PC-3 (cell line): Measurements from ENCODE around the gene FBXO38. TPM values are rescaled to one million over a fixed set of nuclear protein-coding genes. Genes with fewer than 3 reads are reported as not detected.

Experiments
- ATAC-seq: fragments of 200-7000 bp; cut with Tn5 transposase; 2 replicates; pipeline ENCODE4 v1.9.1; 2020; ENCODE audit warnings: mild to moderate bottlenecking, moderate library complexity
- BruUV-seq: library from RNA; stranded (reverse); fragments of 400-500 nt; replicated peaks from 2 replicates; lab custom pipeline; 2021; lab: Mats Ljungman, UMichigan
- CTCF ChIA-PET: fragments of 300-600 bp; sonication (Branson Sonifier 250); formaldehyde crosslinking; loops from one replicate; lab custom pipeline; 2022; ENCODE audit warnings: antibody characterized with exemption; lab: Charles Lee
- POLR2A ChIA-PET: fragments of 300-600 bp; sonication (Branson Sonifier 250); formaldehyde crosslinking; loops from one replicate; lab custom pipeline; 2022; ENCODE audit warnings: antibody characterized with exemption; ENCODE audit not compliant: unreplicated experiment; lab: Charles Lee
- DNase-seq: peaks from one replicate; pipeline ENCODE4 v3.0.0-alpha.2; 2015
- H2AFZ ChIP-seq: fragments of 300-600 bp; sonication (generic); 2 replicates; pipeline ENCODE4 v1.6.0; 2016; ENCODE audit warnings: antibody characterized with exemption, low read length
- H3F3A ChIP-seq: fragments of 300-600 bp; sonication (generic); one replicate; pipeline ENCODE4 v1.6.0; 2017; ENCODE audit warnings: antibody characterized with exemption, low read length, control low read depth, mild to moderate bottlenecking; ENCODE audit not compliant: unreplicated experiment
- H3K27ac ChIP-seq: fragments of 300-600 bp; sonication (generic); 2 replicates; pipeline ENCODE4 v1.5.1; 2016; ENCODE audit warnings: mild to moderate bottlenecking, low read length
- H3K27me3 ChIP-seq: fragments of 300-600 bp; sonication (generic); 2 replicates; pipeline ENCODE4 v1.6.1; 2016; ENCODE audit warnings: low read length, mixed read lengths
- H3K36me3 ChIP-seq: fragments of 300-600 bp; sonication (generic); 2 replicates; pipeline ENCODE4 v1.6.1; 2016; ENCODE audit warnings: low read depth, mixed run types, low read length, mixed read lengths
- H3K4me1 ChIP-seq: fragments of 300-600 bp; sonication (generic); 2 replicates; pipeline ENCODE4 v1.5.1; 2016; ENCODE audit warnings: low read length; ENCODE audit not compliant: insufficient read depth
- H3K4me2 ChIP-seq: fragments of 300-600 bp; sonication (generic); 2 replicates; pipeline ENCODE4 v1.6.0; 2016; ENCODE audit warnings: low read length
- H3K4me3 ChIP-seq: fragments of 300-600 bp; sonication (generic); 2 replicates; pipeline ENCODE4 v1.5.1; 2016; ENCODE audit warnings: mild to moderate bottlenecking, low read length, mixed read lengths
- H3K79me2 ChIP-seq: fragments of 300-600 bp; sonication (generic); 2 replicates; pipeline ENCODE4 v1.6.1; 2017; ENCODE audit warnings: low read length, mixed read lengths
- H3K9ac ChIP-seq: fragments of 300-600 bp; sonication (generic); 2 replicates; pipeline ENCODE4 v1.6.0; 2016; ENCODE audit warnings: mild to moderate bottlenecking, low read length
- H3K9me2 ChIP-seq: fragments of 300-600 bp; sonication (generic); replicated peaks from 2 replicates; pipeline ENCODE4 v1.6.1; 2016; ENCODE audit warnings: mixed run types, low read length, mixed read lengths
- H3K9me3 ChIP-seq: fragments of 300-600 bp; sonication (generic); 2 replicates; pipeline ENCODE4 v1.6.1; 2016; ENCODE audit warnings: low read length, mixed read lengths
- H4K20me1 ChIP-seq: fragments of 300-600 bp; sonication (generic); 2 replicates; pipeline ENCODE4 v1.6.1; 2016; ENCODE audit warnings: low read length, mixed read lengths
- EZH2 ChIP-seq: fragments of 300-600 bp; sonication (generic); IDR thresholded peaks from one replicate; pipeline ENCODE4 v1.6.1; 2017; ENCODE audit warnings: antibody characterized with exemption, mild to moderate bottlenecking, low read length; ENCODE audit not compliant: unreplicated experiment
- EZH2phosphoT487 ChIP-seq: fragments of 300-600 bp; sonication (generic); IDR thresholded peaks from 2 replicates; pipeline ENCODE4 v1.6.1; 2018; ENCODE audit warnings: mild to moderate bottlenecking, antibody characterized with exemption, low read length, borderline replicate concordance
- intact Hi-C: fragments of 100-400 bp; cut with micrococcal nuclease; formaldehyde crosslinking; loops from 2 replicates; pipeline ENCODE4 v1.9.0; 2023
- total RNA-seq: library from RNA; depleted of rRNA; stranded (reverse); fragments of >200 nt; gene quantifications from 2 replicates; pipeline ENCODE4 v1.2.3, GENCODE V29; 2014
- TF ChIP-seq, protein P1 (sequence below): fragments of 300-600 bp; sonication (generic); conservative IDR thresholded peaks from 2 replicates; pipeline ENCODE4 v1.5.1; 2017; ENCODE audit warnings: antibody characterized with exemption, low read depth, mild to moderate bottlenecking, low read length

FBXO38 gene
- total RNA-seq, 1 experiment from 2014 or later = 42.7 TPM

DNA sequence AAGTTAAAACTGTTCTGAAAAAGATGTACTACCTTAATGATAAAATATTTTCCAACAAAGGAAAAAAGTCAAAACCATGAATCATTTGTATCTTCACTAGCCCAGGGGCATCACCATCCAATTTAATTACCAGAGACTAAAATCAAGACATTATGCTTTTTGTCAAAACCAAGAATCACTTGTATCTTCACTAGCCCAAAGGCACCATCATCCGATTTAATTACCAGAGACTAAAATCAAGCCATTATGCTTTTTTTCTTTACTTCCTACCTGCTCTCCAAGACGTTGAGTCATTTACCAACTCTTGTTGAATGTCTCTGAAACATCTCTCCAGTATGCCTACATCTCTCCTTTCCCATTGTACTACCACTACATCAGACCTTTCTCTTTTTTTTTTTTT is 37.9 kb downstream of the FBXO38 start:
- ATAC-seq (no peak), DNase-seq (no peak)
- no peak overlapping the region for H3K9ac ChIP-seq
- no peaks in the 10 kb centered on the region for H4K20me1 ChIP-seq
- no peak overlapping the region for H3K4me3 ChIP-seq
- POLR2A ChIA-PET = no interaction called here
- H3K79me2 ChIP-seq = no peaks in the 10 kb centered on the region
- H3K27ac ChIP-seq = no peak overlapping the region
- no TSS peak for BruUV-seq
- intact Hi-C loops = no loop called here
- H3K4me1 ChIP-seq = 0 out of 2 replicates have a peak, but pooled peaks cover 4% of the 10 kb centered on the region
- H3K36me3 ChIP-seq = peaks cover 68% of the 10 kb centered on the region
- CTCF ChIA-PET = interaction anchor here (0.7 kb wide), 1 partner anchor 47 kb away, joined by 6 read pairs; no protein-coding TSS in a partner anchor
- no peak overlapping the region for H3K4me2 ChIP-seq
- no peak for TF ChIP-seq EZH2phosphoT487
- TF ChIP-seq, protein P1, sequence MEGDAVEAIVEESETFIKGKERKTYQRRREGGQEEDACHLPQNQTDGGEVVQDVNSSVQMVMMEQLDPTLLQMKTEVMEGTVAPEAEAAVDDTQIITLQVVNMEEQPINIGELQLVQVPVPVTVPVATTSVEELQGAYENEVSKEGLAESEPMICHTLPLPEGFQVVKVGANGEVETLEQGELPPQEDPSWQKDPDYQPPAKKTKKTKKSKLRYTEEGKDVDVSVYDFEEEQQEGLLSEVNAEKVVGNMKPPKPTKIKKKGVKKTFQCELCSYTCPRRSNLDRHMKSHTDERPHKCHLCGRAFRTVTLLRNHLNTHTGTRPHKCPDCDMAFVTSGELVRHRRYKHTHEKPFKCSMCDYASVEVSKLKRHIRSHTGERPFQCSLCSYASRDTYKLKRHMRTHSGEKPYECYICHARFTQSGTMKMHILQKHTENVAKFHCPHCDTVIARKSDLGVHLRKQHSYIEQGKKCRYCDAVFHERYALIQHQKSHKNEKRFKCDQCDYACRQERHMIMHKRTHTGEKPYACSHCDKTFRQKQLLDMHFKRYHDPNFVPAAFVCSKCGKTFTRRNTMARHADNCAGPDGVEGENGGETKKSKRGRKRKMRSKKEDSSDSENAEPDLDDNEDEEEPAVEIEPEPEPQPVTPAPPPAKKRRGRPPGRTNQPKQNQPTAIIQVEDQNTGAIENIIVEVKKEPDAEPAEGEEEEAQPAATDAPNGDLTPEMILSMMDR = no peak
- no peak for TF ChIP-seq EZH2
- H3K27me3 ChIP-seq = no peaks in the 10 kb centered on the region
- H3K9me3 ChIP-seq = no peaks in the 10 kb centered on the region
- H2AFZ ChIP-seq = no peak overlapping the region
- no peaks in the 10 kb centered on the region for H3K9me2 ChIP-seq
- H3F3A ChIP-seq = no peaks in the 10 kb centered on the region

DNA sequence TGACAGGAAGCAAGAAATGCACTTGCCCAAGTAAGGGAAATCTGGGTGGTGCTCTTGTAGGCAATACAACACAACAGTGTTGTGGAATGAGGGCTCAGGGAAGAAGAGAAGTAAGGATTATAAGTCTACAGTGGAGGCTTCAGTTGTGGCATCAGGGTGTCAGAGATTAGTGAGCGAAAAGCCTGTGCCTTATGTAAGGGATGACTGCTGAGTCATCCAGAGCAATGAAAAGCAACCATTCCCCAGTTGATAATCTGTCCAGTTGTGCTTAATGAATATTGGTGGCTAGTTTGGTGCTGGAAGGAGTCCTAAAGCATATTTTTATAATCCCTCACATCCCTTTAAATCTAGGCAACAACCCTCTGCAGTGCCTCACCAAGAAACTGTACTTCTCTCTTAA is 42.0 kb downstream of the FBXO38 start:
- H3K27me3 ChIP-seq = no peaks in the 10 kb centered on the region
- no peak overlapping the region for H3K4me3 ChIP-seq
- TF ChIP-seq, protein P1 = no peak
- no peak for TF ChIP-seq EZH2
- TF ChIP-seq EZH2phosphoT487 = no peak
- no TSS peak for BruUV-seq
- no peaks in the 10 kb centered on the region for H3K79me2 ChIP-seq
- no peak overlapping the region for H2AFZ ChIP-seq
- H3K9me2 ChIP-seq = no peaks in the 10 kb centered on the region
- no peak overlapping the region for H3K9ac ChIP-seq
- H3K36me3 ChIP-seq = peaks cover 56% of the 10 kb centered on the region
- H4K20me1 ChIP-seq = no peaks in the 10 kb centered on the region
- intact Hi-C loops = no loop called here
- no peak overlapping the region for H3K4me2 ChIP-seq
- no peak for DNase-seq
- no peak for ATAC-seq
- H3K9me3 ChIP-seq = no peaks in the 10 kb centered on the region
- CTCF ChIA-PET = no interaction called here
- POLR2A ChIA-PET = no interaction called here
- H3K27ac ChIP-seq = no peak overlapping the region
- peaks cover 4% of the 10 kb centered on the region for H3F3A ChIP-seq
- H3K4me1 ChIP-seq = no peaks in the 10 kb centered on the region

DNA sequence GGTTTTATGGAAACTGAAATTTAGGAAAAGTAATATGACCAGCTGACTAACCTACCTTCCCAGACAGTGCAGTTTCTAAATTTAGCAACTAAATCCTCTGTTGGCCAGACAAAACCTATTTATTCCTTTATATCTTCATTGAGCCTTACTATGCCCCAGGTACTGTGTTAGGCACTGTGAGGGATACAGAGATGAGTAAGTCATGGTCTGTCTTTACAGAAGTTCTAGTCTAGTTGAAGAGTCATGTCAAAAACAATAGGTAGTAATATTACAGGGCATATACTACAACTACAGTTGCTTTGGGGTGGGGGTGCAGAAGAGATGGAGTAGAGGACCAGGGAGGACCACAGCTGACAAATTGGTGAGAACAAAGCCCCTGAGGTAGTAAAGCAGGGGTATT is 42.8 kb downstream of the FBXO38 start:
- no peaks in the 10 kb centered on the region for H3K9me2 ChIP-seq
- no peak overlapping the region for H3K9ac ChIP-seq
- H3K79me2 ChIP-seq = no peaks in the 10 kb centered on the region
- no peaks in the 10 kb centered on the region for H4K20me1 ChIP-seq
- H3K27me3 ChIP-seq = no peaks in the 10 kb centered on the region
- no TSS peak for BruUV-seq
- no peaks in the 10 kb centered on the region for H3K4me1 ChIP-seq
- peaks cover 4% of the 10 kb centered on the region for H3F3A ChIP-seq
- no peak overlapping the region for H3K4me3 ChIP-seq
- TF ChIP-seq EZH2phosphoT487 = no peak
- TF ChIP-seq, protein P1 = no peak
- H3K36me3 ChIP-seq = peaks cover 56% of the 10 kb centered on the region
- no peak overlapping the region for H3K27ac ChIP-seq
- H2AFZ ChIP-seq = no peak overlapping the region
- DNase-seq = no peak
- POLR2A ChIA-PET = no interaction called here
- no peak overlapping the region for H3K4me2 ChIP-seq
- H3K9me3 ChIP-seq = no peaks in the 10 kb centered on the region
- CTCF ChIA-PET = no interaction called here
- no peak for ATAC-seq
- intact Hi-C loops = no loop called here
